Chondrocyte (in vitro differentiated cells): Measurements from ENCODE around the gene PDE11A. TPM values are rescaled to one million over a fixed set of nuclear protein-coding genes. Genes with fewer than 3 reads are reported as not detected.

ENCODE experiments used
- DNase-seq: peaks from one replicate; pipeline ENCODE4 v3.0.0; 2021; ENCODE audit warnings: mixed read lengths, low spot score
- H3K27ac Mint-ChIP-seq: one replicate; pipeline ENCODE4 v1.8.0; 2021; ENCODE audit warnings: mild to moderate bottlenecking, moderate library complexity, mixed read lengths; ENCODE audit not compliant: unreplicated experiment
- H3K27me3 Mint-ChIP-seq: 2 replicates; pipeline ENCODE4 v1.8.0; 2021; ENCODE audit warnings: low read depth, mixed read lengths
- H3K36me3 Mint-ChIP-seq: 2 replicates; pipeline ENCODE4 v1.8.0; 2021; ENCODE audit warnings: low read depth, mixed read lengths
- H3K4me1 Mint-ChIP-seq: 2 replicates; pipeline ENCODE4 v1.8.0; 2021; ENCODE audit warnings: low read depth, mild to moderate bottlenecking, mixed read lengths
- H3K4me3 Mint-ChIP-seq: one replicate; pipeline ENCODE4 v1.8.0; 2021; ENCODE audit warnings: mild to moderate bottlenecking, moderate library complexity, mixed read lengths; ENCODE audit not compliant: unreplicated experiment
- H3K9me3 Mint-ChIP-seq: 2 replicates; pipeline ENCODE4 v1.8.0; 2021; ENCODE audit warnings: low read depth, mixed read lengths
- CTCF ChIP-seq: fragments of 200-600 bp; sonication (generic); IDR thresholded peaks from 2 replicates; pipeline ENCODE4 v1.5.0; 2021; ENCODE audit warnings: antibody characterized with exemption, mild to moderate bottlenecking, moderate library complexity
- total RNA-seq: library from RNA; stranded (reverse); gene quantifications from 3 replicates; pipeline ENCODE4 v1.2.1, GENCODE V29; 2021

Gene PDE11A
- total RNA-seq, 1 donor from 2014 or later, result 2.1 TPM

GRCh38 chr2:177733322-177733855 is 339.2 kb downstream of the PDE11A start:
- no peak for DNase-seq
- Mint-ChIP-seq H3K4me1 (no peaks in the 10 kb centered on the region), H3K27me3 (peaks cover 12% of the 10 kb centered on the region), H3K27ac (no peak overlapping the region), H3K9me3 (no peaks in the 10 kb centered on the region), H3K4me3 (no peak overlapping the region), H3K36me3 (no peaks in the 10 kb centered on the region)
- no peak for TF ChIP-seq CTCF

- H3K36me3 Mint-ChIP-seq, result no peaks in the 10 kb centered on the region
- no peaks in the 10 kb centered on the region for H3K4me1 Mint-ChIP-seq
- TF ChIP-seq CTCF, result no peak
- H3K9me3 Mint-ChIP-seq, result no peaks in the 10 kb centered on the region
- no peak overlapping the region for H3K4me3 Mint-ChIP-seq
- DNase-seq, result no peak
- peaks cover 15% of the 10 kb centered on the region for H3K27me3 Mint-ChIP-seq
- H3K27ac Mint-ChIP-seq, result no peak overlapping the region
Measured at GRCh38 chr2:177731384-177731783, 341.2 kb downstream of the PDE11A start.

- no peaks in the 10 kb centered on the region for H3K9me3 Mint-ChIP-seq
- no peak overlapping the region for H3K27ac Mint-ChIP-seq
- no peak for TF ChIP-seq CTCF
- no peak for DNase-seq
- peaks cover 17% of the 10 kb centered on the region for H3K27me3 Mint-ChIP-seq
- H3K36me3 Mint-ChIP-seq, result peaks cover 2% of the 10 kb centered on the region
- H3K4me1 Mint-ChIP-seq, result no peaks in the 10 kb centered on the region
- H3K4me3 Mint-ChIP-seq, result no peak overlapping the region
Measured at GRCh38 chr2:177730792-177731191, 341.8 kb downstream of the PDE11A start.

GRCh38 chr2:177730363-177730762 is 342.2 kb downstream of the PDE11A start:
- no peak for TF ChIP-seq CTCF
- no peak overlapping the region for H3K27ac Mint-ChIP-seq
- no peak for DNase-seq
- no peaks in the 10 kb centered on the region for H3K9me3 Mint-ChIP-seq
- H3K4me1 Mint-ChIP-seq, result no peaks in the 10 kb centered on the region
- peaks cover 17% of the 10 kb centered on the region for H3K27me3 Mint-ChIP-seq
- H3K36me3 Mint-ChIP-seq, result peaks cover 2% of the 10 kb centered on the region
- H3K4me3 Mint-ChIP-seq, result no peak overlapping the region

- Mint-ChIP-seq H3K9me3 (no peaks in the 10 kb centered on the region), H3K4me1 (no peaks in the 10 kb centered on the region), H3K4me3 (no peak overlapping the region), H3K27me3 (peaks cover 19% of the 10 kb centered on the region), H3K36me3 (peaks cover 2% of the 10 kb centered on the region), H3K27ac (no peak overlapping the region)
- DNase-seq, result no peak
- no peak for TF ChIP-seq CTCF
Measured at GRCh38 chr2:177728920-177729319, 343.7 kb downstream of the PDE11A start.
